ENCODE results near the gene ACVR1. TPM values are rescaled to one million over a fixed set of nuclear protein-coding genes. Genes with fewer than 3 reads are reported as not detected.
A peak's percentile ranks its signal among the peaks of the same experiment; 100 is the strongest.

The ACVR1 gene
- total RNA-seq, 1 donor from 2014 or later = 66.6 TPM

GRCh38 chr2:157839162-157839801, 36.8 kb downstream of the ACVR1 start:
- DNase-seq (ENCODE audit: extremely low spot score, unreplicated experiment) = no peak
- Mint-ChIP-seq H3K27ac (ENCODE audit: unreplicated experiment) (peak overlapping the region; percentile 91), H3K4me3 (ENCODE audit: unreplicated experiment) (peak overlapping the region; percentile 50), H3K36me3 (ENCODE audit: unreplicated experiment) (peaks cover 6% of the 10 kb centered on the region), H3K4me1 (ENCODE audit: unreplicated experiment) (peaks cover 78% of the 10 kb centered on the region), H3K9me3 (ENCODE audit: unreplicated experiment) (no peaks in the 10 kb centered on the region), H3K27me3 (ENCODE audit: unreplicated experiment) (no peaks in the 10 kb centered on the region)
- no peak for TF ChIP-seq CTCF (IDR thresholded peaks at IDR 0.05)

- Mint-ChIP-seq H3K4me3 (ENCODE audit: unreplicated experiment) (peak overlapping the region; percentile 50), H3K4me1 (ENCODE audit: unreplicated experiment) (peaks cover 74% of the 10 kb centered on the region), H3K36me3 (ENCODE audit: unreplicated experiment) (peaks cover 6% of the 10 kb centered on the region), H3K27ac (ENCODE audit: unreplicated experiment) (peak overlapping the region; percentile 91), H3K9me3 (ENCODE audit: unreplicated experiment) (no peaks in the 10 kb centered on the region), H3K27me3 (ENCODE audit: unreplicated experiment) (no peaks in the 10 kb centered on the region)
- no peak for DNase-seq (ENCODE audit: extremely low spot score, unreplicated experiment)
- no peak for TF ChIP-seq CTCF (IDR thresholded peaks at IDR 0.05)
Observed at GRCh38 chr2:157838442-157839161, 37.5 kb downstream of the ACVR1 start.

- DNase-seq (ENCODE audit: extremely low spot score, unreplicated experiment) = no peak
- H3K4me1 Mint-ChIP-seq (ENCODE audit: unreplicated experiment) = peaks cover 72% of the 10 kb centered on the region
Observed at GRCh38 chr2:157837851-157838441, 38.2 kb downstream of the ACVR1 start.

GRCh38 chr2:157836531-157836930, 39.6 kb downstream of the ACVR1 start:
- no peaks in the 10 kb centered on the region for H3K9me3 Mint-ChIP-seq (ENCODE audit: unreplicated experiment)
- peaks cover 6% of the 10 kb centered on the region for H3K36me3 Mint-ChIP-seq (ENCODE audit: unreplicated experiment)
- no peak for DNase-seq (ENCODE audit: extremely low spot score, unreplicated experiment)
- H3K4me1 Mint-ChIP-seq (ENCODE audit: unreplicated experiment) = peaks cover 76% of the 10 kb centered on the region
- H3K27me3 Mint-ChIP-seq (ENCODE audit: unreplicated experiment) = no peaks in the 10 kb centered on the region
- TF ChIP-seq CTCF (IDR thresholded peaks at IDR 0.05) = no peak
- H3K27ac Mint-ChIP-seq (ENCODE audit: unreplicated experiment) = peak overlapping the region; percentile 91
- no peak overlapping the region for H3K4me3 Mint-ChIP-seq (ENCODE audit: unreplicated experiment)

More at GRCh38 chr2:157837851-157838441, 38.2 kb downstream of the ACVR1 start:
- peak overlapping the region; percentile 50 for H3K4me3 Mint-ChIP-seq (ENCODE audit: unreplicated experiment)
- H3K27ac Mint-ChIP-seq (ENCODE audit: unreplicated experiment) = peak overlapping the region; percentile 91
- H3K9me3 Mint-ChIP-seq (ENCODE audit: unreplicated experiment) = no peaks in the 10 kb centered on the region
- TF ChIP-seq CTCF (IDR thresholded peaks at IDR 0.05) = no peak
- peaks cover 6% of the 10 kb centered on the region for H3K36me3 Mint-ChIP-seq (ENCODE audit: unreplicated experiment)
- no peaks in the 10 kb centered on the region for H3K27me3 Mint-ChIP-seq (ENCODE audit: unreplicated experiment)

- H3K4me3 Mint-ChIP-seq (ENCODE audit: unreplicated experiment) = no peak overlapping the region
- H3K27ac Mint-ChIP-seq (ENCODE audit: unreplicated experiment) = no peak overlapping the region
- peaks cover 76% of the 10 kb centered on the region for H3K4me1 Mint-ChIP-seq (ENCODE audit: unreplicated experiment)
- no peaks in the 10 kb centered on the region for H3K9me3 Mint-ChIP-seq (ENCODE audit: unreplicated experiment)
- peaks cover 6% of the 10 kb centered on the region for H3K36me3 Mint-ChIP-seq (ENCODE audit: unreplicated experiment)
- DNase-seq (ENCODE audit: extremely low spot score, unreplicated experiment) = no peak
- H3K27me3 Mint-ChIP-seq (ENCODE audit: unreplicated experiment) = no peaks in the 10 kb centered on the region
- TF ChIP-seq CTCF (IDR thresholded peaks at IDR 0.05) = no peak
Observed at GRCh38 chr2:157835425-157835824, 40.7 kb downstream of the ACVR1 start.

Data from osteocyte (in vitro differentiated cells).